B cell (primary cell): ENCODE results near the gene ARHGAP31. TPM values are rescaled to one million over a fixed set of nuclear protein-coding genes. Genes with fewer than 3 reads are reported as not detected.

Source experiments
- ATAC-seq: fragments of 200-7000 bp; cut with Tn5 transposase; one replicate; pipeline ENCODE4 v1.10.0; 2021; ENCODE audit warnings: low read depth, mild to moderate bottlenecking, moderate number of reproducible peaks, moderate library complexity
- CTCF ChIA-PET: fragments of 350-600 bp; sonication (Branson Sonifier 250); formaldehyde crosslinking; loops from one replicate; lab custom pipeline; 2021; ENCODE audit warnings: antibody characterized with exemption, inconsistent platforms; lab: Charles Lee
- POLR2A ChIA-PET: fragments of 350-600 bp; sonication (Branson Sonifier 250); formaldehyde crosslinking; loops from one replicate; lab custom pipeline; 2021; ENCODE audit warnings: antibody characterized with exemption; lab: Charles Lee
- DNase-seq: peaks from one replicate; pipeline ENCODE4 v3.0.0; 2013
- H2AFZ ChIP-seq: 2 replicates; pipeline ENCODE4 v1.6.1; 2012; ENCODE audit warnings: mild to moderate bottlenecking, low read depth, low read length; ENCODE audit not compliant: insufficient read depth, poor library complexity, severe bottlenecking
- H3K27ac ChIP-seq, 2 donors: 1 replicate in 1 of 2; 2 replicates in 1 of 2; pipeline ENCODE4 v1.5.1; 2012 to 2013; ENCODE audit warnings: low read length in 2 of 2, mild to moderate bottlenecking in 2 of 2, moderate library complexity in 1 of 2
- H3K27me3 ChIP-seq, 4 experiments: fragments of 200-600 bp in 1 of 4; sonication (generic) in 1 of 4; replicated peaks in 1 of 4; 1 replicate in 2 of 4; 2 replicates in 2 of 4; pipeline versions ENCODE4 v1.6.1 to v1.7.0; 2013 to 2016; ENCODE audit warnings: low read length in 3 of 4, mild to moderate bottlenecking in 2 of 4, mixed read lengths in 1 of 4, moderate library complexity in 1 of 4; ENCODE audit not compliant: insufficient read depth in 4 of 4, control insufficient read depth in 3 of 4; ENCODE audit errors: control extremely low read depth in 1 of 4
- H3K36me3 ChIP-seq, 2 experiments: replicated peaks in 1 of 2; 1 replicate in 1 of 2; 2 replicates in 1 of 2; pipeline versions ENCODE4 v1.6.1 to v1.7.1; 2013; ENCODE audit warnings: low read length in 1 of 2; ENCODE audit not compliant: insufficient read depth in 2 of 2, control insufficient read depth in 1 of 2; ENCODE audit errors: control extremely low read depth in 1 of 2, extremely low read depth in 1 of 2
- H3K4me1 ChIP-seq, 2 donors: fragments of 200-600 bp in 1 of 2; sonication (generic) in 1 of 2; 1 replicate in 1 of 2; 2 replicates in 1 of 2; pipeline versions ENCODE4 v1.5.1 to v1.6.1; 2013 to 2017; ENCODE audit warnings: low read length in 2 of 2; ENCODE audit not compliant: control insufficient read depth in 2 of 2, insufficient read depth in 2 of 2
- H3K4me2 ChIP-seq: replicated peaks from 2 replicates; pipeline ENCODE3; 2012; ENCODE audit warnings: mild to moderate bottlenecking, low read depth, low read length; ENCODE audit not compliant: poor library complexity, severe bottlenecking
- H3K4me3 ChIP-seq, 5 experiments: fragments of 200-600 bp in 1 of 5; sonication (generic) in 1 of 5; 1 replicate in 3 of 5; 2 replicates in 2 of 5; pipeline versions ENCODE4 v1.5.1 to v1.7.0; 2011 to 2016; ENCODE audit warnings: low read length in 4 of 5, mild to moderate bottlenecking in 4 of 5, low read depth in 2 of 5, control low read depth in 1 of 5, moderate library complexity in 1 of 5; ENCODE audit not compliant: insufficient read depth in 1 of 5; ENCODE audit errors: control extremely low read depth in 1 of 5, extremely low read depth in 1 of 5
- H3K79me2 ChIP-seq: fragments of 200-600 bp; sonication (generic); one replicate; pipeline ENCODE4 v1.6.0; 2016; ENCODE audit warnings: low read length; ENCODE audit not compliant: control insufficient read depth, insufficient read depth
- H3K9ac ChIP-seq: fragments of 200-600 bp; sonication (generic); 2 replicates; pipeline ENCODE4 v1.6.1; 2017; ENCODE audit warnings: mild to moderate bottlenecking, low read length, moderate library complexity
- H3K9me3 ChIP-seq, 3 donors: one replicate each; pipeline versions ENCODE4 v1.6.1 to v1.7.1; 2013; ENCODE audit warnings: low read length in 2 of 3; ENCODE audit not compliant: control insufficient read depth in 2 of 3, insufficient read depth in 1 of 3; ENCODE audit errors: control extremely low read depth in 1 of 3
- H4K20me1 ChIP-seq: 2 replicates; pipeline ENCODE4 v1.6.0; 2012; ENCODE audit warnings: mild to moderate bottlenecking, low read length; ENCODE audit not compliant: insufficient read depth, control insufficient read depth, poor library complexity, severe bottlenecking
- H3K27ac Mint-ChIP-seq: one replicate; pipeline ENCODE4 v1.8.0; 2021; ENCODE audit warnings: mixed read lengths
- H3K27me3 Mint-ChIP-seq: one replicate; pipeline ENCODE4 v1.8.0; 2021; ENCODE audit warnings: mixed read lengths
- H3K4me1 Mint-ChIP-seq: one replicate; pipeline ENCODE4 v1.8.0; 2021; ENCODE audit warnings: mixed read lengths
- H3K4me3 Mint-ChIP-seq: one replicate; pipeline ENCODE4 v1.8.0; 2021; ENCODE audit warnings: mixed read lengths
- H3K9me3 Mint-ChIP-seq: one replicate; pipeline ENCODE4 v1.8.0; 2022; ENCODE audit warnings: mixed read lengths; ENCODE audit not compliant: insufficient read depth
- CTCF ChIP-seq: fragments of 200-600 bp; IDR thresholded peaks from one replicate; pipeline ENCODE4 v1.8.0; 2022; ENCODE audit warnings: antibody characterized with exemption, mild to moderate bottlenecking
- EZH2 ChIP-seq: IDR thresholded peaks from 2 replicates; pipeline ENCODE4 v1.6.1; 2012; ENCODE audit warnings: borderline replicate concordance, low read depth, mild to moderate bottlenecking, moderate library complexity, low read length; ENCODE audit not compliant: insufficient read depth, poor library complexity, severe bottlenecking
- WGBS: methylation state at CpG from one replicate; pipeline ENCODE4 v1.1.5; 2013; ENCODE audit warnings: missing lambda C conversion rate; ENCODE audit not compliant: insufficient coverage; 5-methylcytosine and 5-hydroxymethylcytosine counted together
- intact Hi-C: fragments of 100-400 bp; cut with micrococcal nuclease; formaldehyde crosslinking; loops from one replicate; pipeline ENCODE4 v1.10.0; 2022
- polyA plus RNA-seq: library from polyadenylated mRNA; depleted of rRNA; stranded (reverse); fragments of >200 nt; gene quantifications from 2 replicates; pipeline ENCODE4 v1.2.3, GENCODE V29; 2012
- total RNA-seq, 2 donors: library from RNA; stranded (reverse); fragments of 120-200 nt in 1 of 2; gene quantifications; 1 replicate in 1 of 2; 2 replicates in 1 of 2; pipeline versions ENCODE4 v1.2.3 to v1.2.4, GENCODE V29; 2013 to 2022

The ARHGAP31 gene
- total and polyA plus RNA-seq, 2 donors (not counting 1 experiment from before 2014, with no cell fraction given) = 3.5 to 7.8 TPM

GRCh38 chr3:119276680-119277079, 17.5 kb upstream of the ARHGAP31 start:
- no peak overlapping the region for H3K4me3 Mint-ChIP-seq
- H3K27ac Mint-ChIP-seq = no peak overlapping the region
- ATAC-seq = no peak
- H3K4me1 Mint-ChIP-seq = no peaks in the 10 kb centered on the region
- DNase-seq = no peak
- Histone ChIP-seq H2AFZ (no peak overlapping the region), H3K4me3 (no peak overlapping the region), H3K4me2 (no peak overlapping the region), H3K4me1 (no peaks in the 10 kb centered on the region), H3K27ac (no peak overlapping the region), H3K9me3 (no peaks in the 10 kb centered on the region), H3K79me2 (no peaks in the 10 kb centered on the region), H3K27me3 (no peaks in the 10 kb centered on the region), H3K9ac (no peak overlapping the region), H4K20me1 (no peaks in the 10 kb centered on the region), H3K36me3 (no peaks in the 10 kb centered on the region)
- TF ChIP-seq CTCF (no peak), EZH2 (no peak)
- no peaks in the 10 kb centered on the region for H3K27me3 Mint-ChIP-seq
- no CpG with 5 or more reads among the region's 5 CpGs for WGBS
- POLR2A ChIA-PET = no interaction called here
- intact Hi-C loops = loop anchor here (5.0 kb wide), 1 partner anchor 46 kb away; no protein-coding TSS in a partner anchor
- peaks cover 3% of the 10 kb centered on the region for H3K9me3 Mint-ChIP-seq
- CTCF ChIA-PET = interaction anchor here (0.8 to 4.5 kb wide), 9 partner anchors 16 to 405 kb away, joined by 3 to 60 read pairs (median 3); partner anchors contain the start of genes B4GALT4 and POGLUT1

GRCh38 chr3:119279101-119279554, 15.1 kb upstream of the ARHGAP31 start:
- no peak overlapping the region for H3K9ac ChIP-seq
- no peaks in the 10 kb centered on the region for H3K27me3 Mint-ChIP-seq
- no peak overlapping the region for H3K27ac ChIP-seq
- no peaks in the 10 kb centered on the region for H3K27me3 ChIP-seq
- H4K20me1 ChIP-seq = no peaks in the 10 kb centered on the region
- H3K79me2 ChIP-seq = no peaks in the 10 kb centered on the region
- POLR2A ChIA-PET = no interaction called here
- TF ChIP-seq CTCF (no peak), EZH2 (no peak)
- H3K4me3 ChIP-seq = no peak overlapping the region
- H3K9me3 Mint-ChIP-seq = peaks cover 8% of the 10 kb centered on the region
- H3K4me1 ChIP-seq = no peaks in the 10 kb centered on the region
- no peaks in the 10 kb centered on the region for H3K36me3 ChIP-seq
- no peak overlapping the region for H3K4me3 Mint-ChIP-seq
- DNase-seq = no peak
- WGBS = no CpG with 5 or more reads among the region's 6 CpGs
- no peak for ATAC-seq
- intact Hi-C loops = loop anchor here (5.0 kb wide), 1 partner anchor 43 kb away; no protein-coding TSS in a partner anchor
- no peak overlapping the region for H3K27ac Mint-ChIP-seq
- no peaks in the 10 kb centered on the region for H3K4me1 Mint-ChIP-seq
- no peak overlapping the region for H2AFZ ChIP-seq
- CTCF ChIA-PET = no interaction called here
- H3K4me2 ChIP-seq = no peak overlapping the region
- H3K9me3 ChIP-seq = peaks cover 0 to 13% (median 9%) of the 10 kb centered on the region in 3 donors
